ENCODE data around the gene OR9A2.

OR9A2 gene

DNA sequence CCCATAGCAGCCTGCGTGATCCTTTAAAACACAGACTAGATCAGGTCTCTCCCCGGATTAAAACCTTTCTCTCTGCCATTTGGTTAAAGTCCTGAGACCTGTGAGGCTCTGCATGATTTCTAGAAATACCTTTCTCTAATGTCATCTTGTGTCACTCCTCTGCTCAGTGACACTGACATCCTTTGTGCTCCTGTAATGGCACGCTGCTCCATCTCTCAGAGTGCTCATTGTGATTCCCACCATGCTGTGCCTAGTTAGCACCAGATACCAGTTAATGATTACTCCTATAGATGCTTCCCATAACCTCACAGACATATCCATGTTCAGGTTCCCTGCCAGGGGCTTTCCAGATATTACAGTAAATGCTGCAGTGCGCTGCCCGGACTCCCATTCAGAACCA lies 11.7 kb upstream of the OR9A2 start:
- no peak for TF ChIP-seq CTCF (conservative IDR thresholded peaks at IDR 0.05; ENCODE audit: control insufficient read depth, insufficient read depth, low read depth, low read length)
- no peak for DNase-seq (ENCODE audit: low read depth)

GRCh38 chr7:143027683-143028082 lies 751 bp upstream of the OR9A2 start:
- H3K4me3 ChIP-seq (ENCODE audit: control insufficient read depth, low read depth, low read length), result no peak overlapping the region
- no peak for DNase-seq (ENCODE audit: low read depth)
- no peak for TF ChIP-seq CTCF (conservative IDR thresholded peaks at IDR 0.05; ENCODE audit: control insufficient read depth, insufficient read depth, low read depth, low read length)

More for the DNA sequence above, 11.7 kb upstream of the OR9A2 start:
- no peak overlapping the region for H3K4me3 ChIP-seq (ENCODE audit: control insufficient read depth, low read depth, low read length)

GRCh38 chr7:143025371-143025770 lies 1.6 kb downstream of the OR9A2 start:
- TF ChIP-seq CTCF (conservative IDR thresholded peaks at IDR 0.05; ENCODE audit: control insufficient read depth, insufficient read depth, low read depth, low read length), result no peak
- no peak for DNase-seq (ENCODE audit: low read depth)
- H3K4me3 ChIP-seq (ENCODE audit: control insufficient read depth, low read depth, low read length), result no peak overlapping the region

GRCh38 chr7:143023047-143023446 lies 3.9 kb downstream of the OR9A2 start:
- no peak for TF ChIP-seq CTCF (conservative IDR thresholded peaks at IDR 0.05; ENCODE audit: control insufficient read depth, insufficient read depth, low read depth, low read length)
- no peak for DNase-seq (ENCODE audit: low read depth)
- no peak overlapping the region for H3K4me3 ChIP-seq (ENCODE audit: control insufficient read depth, low read depth, low read length)

DNA sequence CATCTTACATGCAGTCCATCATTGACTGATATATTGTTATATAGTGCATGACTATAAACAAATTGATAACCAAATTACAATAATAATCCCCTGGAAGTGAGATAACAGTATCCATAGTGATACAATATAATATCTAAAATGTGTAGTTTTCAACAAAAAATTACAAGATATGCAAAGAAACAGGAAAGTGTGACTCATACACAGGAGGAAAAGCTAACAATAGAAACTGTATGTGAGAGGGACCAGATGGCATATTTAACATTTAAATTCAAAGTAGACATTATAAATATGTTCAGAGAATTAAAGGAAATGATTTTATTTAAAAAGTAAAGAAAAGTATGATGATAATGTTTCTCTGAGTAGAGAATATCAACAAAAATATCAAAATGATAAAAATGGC lies 8.0 kb downstream of the OR9A2 start:
- no peak overlapping the region for H3K4me3 ChIP-seq (ENCODE audit: control insufficient read depth, low read depth, low read length)
- DNase-seq (ENCODE audit: low read depth), result no peak
- TF ChIP-seq CTCF (conservative IDR thresholded peaks at IDR 0.05; ENCODE audit: control insufficient read depth, insufficient read depth, low read depth, low read length), result no peak

- TF ChIP-seq CTCF (conservative IDR thresholded peaks at IDR 0.05; ENCODE audit: control insufficient read depth, insufficient read depth, low read depth, low read length), result no peak
- DNase-seq (ENCODE audit: low read depth), result peak; percentile 38
- H3K4me3 ChIP-seq (ENCODE audit: control insufficient read depth, low read depth, low read length), result no peak overlapping the region
Observed at GRCh38 chr7:143016996-143017395, 9.9 kb downstream of the OR9A2 start.

DNA sequence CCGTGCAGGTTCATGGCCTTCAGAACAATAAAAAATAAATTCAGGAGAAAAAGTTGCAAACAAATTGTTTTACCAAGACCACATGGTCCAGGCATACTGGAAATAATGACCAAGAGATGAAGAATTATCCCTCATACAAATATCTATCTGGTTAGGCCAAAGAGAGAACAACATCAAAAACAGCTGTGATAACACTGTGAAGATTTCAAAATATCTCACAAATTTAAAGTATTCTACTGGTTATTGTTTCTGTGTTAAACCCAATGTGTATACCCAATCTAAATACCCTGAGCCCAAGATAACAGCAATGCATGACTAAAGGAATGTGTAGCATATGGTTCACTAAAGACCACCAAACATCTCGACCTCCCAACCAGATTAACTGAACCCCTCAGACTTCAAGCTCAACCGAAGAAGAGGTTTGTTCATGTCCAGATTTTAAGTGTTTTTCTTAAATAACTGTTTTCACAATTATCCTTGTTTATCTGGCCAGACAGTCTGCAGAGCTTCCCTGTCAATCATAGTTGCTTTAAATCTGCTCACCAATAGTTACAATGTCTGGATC lies 10.9 kb downstream of the OR9A2 start:
- no peak for TF ChIP-seq CTCF (conservative IDR thresholded peaks at IDR 0.05; ENCODE audit: control insufficient read depth, insufficient read depth, low read depth, low read length)
- no peak overlapping the region for H3K4me3 ChIP-seq (ENCODE audit: control insufficient read depth, low read depth, low read length)
- peak; percentile 75 for DNase-seq (ENCODE audit: low read depth)

Measured in fibroblast of mammary gland (primary cell).